ENCODE measurements around the gene EFNA4.

Gene EFNA4

GRCh38 chr1:155043301-155043702, 20.2 kb upstream of the EFNA4 start:
- Histone ChIP-seq H3K9me3 (ENCODE audit: control insufficient read depth, low read length) (no peaks in the 10 kb centered on the region), H3K4me1 (ENCODE audit: control insufficient read depth, insufficient read depth, low read length, poor library complexity, severe bottlenecking) (no peaks in the 10 kb centered on the region), H3K27ac (ENCODE audit: insufficient read depth, low read length, poor library complexity, severe bottlenecking) (no peak overlapping the region), H3K4me3 (ENCODE audit: insufficient read depth, low read depth, low read length, poor library complexity, severe bottlenecking) (no peak overlapping the region), H3K27me3 (replicated peaks; ENCODE audit: control insufficient read depth, insufficient read depth, low read length, poor library complexity, severe bottlenecking) (no peaks in the 10 kb centered on the region), H3K36me3 (ENCODE audit: control insufficient read depth, insufficient read depth, low read length) (no peaks in the 10 kb centered on the region)
- no peak for DNase-seq

DNA sequence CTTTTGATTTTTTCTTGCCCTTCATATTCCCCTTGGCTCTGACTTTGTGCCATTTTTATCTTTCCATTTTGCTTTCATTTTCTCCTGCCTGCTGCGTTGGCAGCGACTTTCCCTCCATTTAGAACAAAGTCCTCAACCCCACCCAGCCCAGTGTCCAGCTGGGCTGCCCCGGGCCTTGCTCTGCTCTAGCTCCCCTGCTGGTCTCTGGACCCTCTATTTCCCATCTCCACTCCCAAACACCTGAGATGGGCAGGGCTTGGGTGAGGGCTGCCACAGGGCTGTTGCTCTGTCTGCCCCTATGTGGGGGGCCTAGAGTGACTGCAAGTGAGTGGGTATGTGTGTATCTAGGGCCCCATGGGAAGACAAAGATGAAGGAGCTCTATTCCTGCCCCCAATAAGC, 19.7 kb upstream of the EFNA4 start:
- Histone ChIP-seq H3K4me3 (ENCODE audit: insufficient read depth, low read depth, low read length, poor library complexity, severe bottlenecking) (no peak overlapping the region), H3K4me1 (ENCODE audit: control insufficient read depth, insufficient read depth, low read length, poor library complexity, severe bottlenecking) (no peaks in the 10 kb centered on the region), H3K9me3 (ENCODE audit: control insufficient read depth, low read length) (no peaks in the 10 kb centered on the region), H3K27me3 (replicated peaks; ENCODE audit: control insufficient read depth, insufficient read depth, low read length, poor library complexity, severe bottlenecking) (no peaks in the 10 kb centered on the region), H3K27ac (ENCODE audit: insufficient read depth, low read length, poor library complexity, severe bottlenecking) (no peak overlapping the region), H3K36me3 (ENCODE audit: control insufficient read depth, insufficient read depth, low read length) (no peaks in the 10 kb centered on the region)
- no peak for DNase-seq

DNA sequence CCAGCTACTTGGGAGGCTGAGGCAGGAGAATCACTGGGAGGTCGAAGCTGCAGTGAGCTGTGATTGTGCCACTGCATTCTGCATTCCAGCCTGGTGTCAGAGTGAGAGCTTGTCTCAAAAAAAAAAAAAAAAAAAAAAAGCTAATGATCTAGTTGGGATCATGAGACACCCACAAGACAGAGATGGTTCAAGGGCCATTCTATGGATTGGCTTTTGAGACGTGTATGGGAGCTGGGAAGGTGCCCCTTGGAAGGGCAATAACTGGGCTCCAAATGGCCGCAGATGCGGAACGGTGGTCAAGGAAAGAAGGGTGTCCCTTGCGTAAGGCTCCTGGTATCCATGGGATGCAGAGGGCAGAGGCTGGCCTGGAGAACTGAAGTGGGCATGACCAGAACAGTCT, 19.2 kb upstream of the EFNA4 start:
- no peak for DNase-seq
- H3K36me3 ChIP-seq (ENCODE audit: control insufficient read depth, insufficient read depth, low read length): no peaks in the 10 kb centered on the region
- no peak overlapping the region for H3K27ac ChIP-seq (ENCODE audit: insufficient read depth, low read length, poor library complexity, severe bottlenecking)
- no peak overlapping the region for H3K4me3 ChIP-seq (ENCODE audit: insufficient read depth, low read depth, low read length, poor library complexity, severe bottlenecking)
- H3K27me3 ChIP-seq (replicated peaks; ENCODE audit: control insufficient read depth, insufficient read depth, low read length, poor library complexity, severe bottlenecking): no peaks in the 10 kb centered on the region
- no peaks in the 10 kb centered on the region for H3K4me1 ChIP-seq (ENCODE audit: control insufficient read depth, insufficient read depth, low read length, poor library complexity, severe bottlenecking)
- H3K9me3 ChIP-seq (ENCODE audit: control insufficient read depth, low read length): no peaks in the 10 kb centered on the region

DNA sequence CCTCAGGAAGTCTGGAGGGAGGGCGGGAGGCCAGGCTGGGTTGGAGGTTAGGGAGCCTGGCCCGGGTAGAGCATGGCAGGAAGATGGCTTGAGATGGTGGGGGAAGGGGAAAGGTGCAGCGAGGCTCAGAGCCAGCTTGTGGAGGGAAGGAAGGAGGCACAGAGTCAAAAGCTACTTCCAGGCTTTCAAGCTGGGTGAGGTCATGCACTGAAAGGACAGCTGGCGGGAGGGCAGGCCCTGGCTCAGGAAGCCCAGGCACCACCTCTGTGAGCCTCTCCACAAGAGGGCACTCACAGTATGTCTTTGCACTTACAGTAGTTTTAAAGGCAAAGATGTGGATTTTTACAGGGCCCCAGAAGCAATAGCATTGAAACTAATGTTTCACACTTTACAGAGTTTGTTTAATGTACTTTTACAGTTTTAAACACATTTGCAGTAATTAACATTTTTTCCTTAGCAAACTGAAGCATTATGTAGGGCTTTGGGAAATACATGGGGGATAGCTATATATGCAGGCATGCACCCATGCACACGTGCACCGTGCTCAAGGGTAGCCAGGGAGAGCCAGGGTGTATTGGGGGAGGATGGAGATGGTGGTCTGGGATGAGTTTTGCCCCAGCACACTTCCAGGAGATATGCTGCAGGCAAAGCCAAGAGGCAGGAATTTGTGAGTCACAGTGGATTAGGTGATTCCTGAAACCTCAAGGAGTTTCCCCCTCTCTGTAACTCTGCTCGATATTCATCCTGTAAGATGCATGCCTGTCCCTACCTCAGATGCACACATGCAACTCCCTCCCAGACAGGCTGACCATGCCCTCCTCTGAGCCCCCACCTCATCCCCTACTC, 18.5 kb upstream of the EFNA4 start:
- peak in 2 of 3 donors; percentile 28 to 49 for DNase-seq
- H3K9me3 ChIP-seq (ENCODE audit: control insufficient read depth, low read length): no peaks in the 10 kb centered on the region
- H3K27ac ChIP-seq (ENCODE audit: insufficient read depth, low read length, poor library complexity, severe bottlenecking): no peak overlapping the region
- no peak overlapping the region for H3K4me3 ChIP-seq (ENCODE audit: insufficient read depth, low read depth, low read length, poor library complexity, severe bottlenecking)
- H3K27me3 ChIP-seq (replicated peaks; ENCODE audit: control insufficient read depth, insufficient read depth, low read length, poor library complexity, severe bottlenecking): no peaks in the 10 kb centered on the region
- no peaks in the 10 kb centered on the region for H3K36me3 ChIP-seq (ENCODE audit: control insufficient read depth, insufficient read depth, low read length)
- H3K4me1 ChIP-seq (ENCODE audit: control insufficient read depth, insufficient read depth, low read length, poor library complexity, severe bottlenecking): peaks cover under 1% of the 10 kb centered on the region

DNA sequence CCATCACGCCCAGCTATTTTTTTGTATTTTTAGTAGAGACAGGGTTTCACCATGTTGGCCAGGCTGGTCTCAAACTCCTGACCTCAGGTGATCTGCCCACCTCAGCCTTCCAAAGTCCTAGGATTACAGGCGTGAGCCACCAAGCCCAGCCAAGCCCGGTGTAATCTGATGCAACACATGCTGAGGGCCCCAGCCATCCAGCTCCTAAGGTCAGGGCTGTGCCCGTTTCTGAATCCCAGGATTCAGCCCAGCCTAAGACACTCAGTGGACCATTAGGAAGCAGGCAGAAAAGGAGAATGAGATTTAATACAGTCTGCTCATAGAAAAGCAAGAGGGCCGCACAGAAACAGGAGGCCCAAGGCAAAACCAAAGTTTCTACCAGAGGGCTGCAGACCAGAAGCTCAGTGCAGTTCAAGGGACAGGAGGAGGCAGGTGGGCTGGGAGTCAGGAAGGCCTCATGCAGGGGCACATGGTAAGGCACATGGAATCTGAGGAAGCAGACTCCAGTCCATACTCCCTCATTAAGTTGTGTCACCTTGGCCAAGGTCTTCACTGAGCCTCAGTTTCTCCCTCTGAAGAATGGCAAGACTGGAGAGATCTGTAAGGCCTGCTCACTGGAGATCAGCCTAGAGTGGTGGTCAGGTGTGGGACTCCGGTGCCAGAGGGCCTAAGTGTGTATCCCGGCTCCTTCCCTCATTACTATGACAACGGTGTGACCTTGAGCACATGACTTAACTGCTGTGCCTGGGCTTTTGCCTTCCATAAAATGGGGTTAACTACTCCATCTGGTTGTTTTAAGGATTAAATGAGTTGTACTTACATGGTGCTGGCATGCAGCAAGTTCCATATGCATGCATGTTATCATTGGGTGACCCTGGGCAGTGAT, 14.8 kb upstream of the EFNA4 start:
- Histone ChIP-seq H3K9me3 (ENCODE audit: control insufficient read depth, low read length) (no peaks in the 10 kb centered on the region), H3K36me3 (ENCODE audit: control insufficient read depth, insufficient read depth, low read length) (no peaks in the 10 kb centered on the region), H3K27me3 (replicated peaks; ENCODE audit: control insufficient read depth, insufficient read depth, low read length, poor library complexity, severe bottlenecking) (no peaks in the 10 kb centered on the region), H3K27ac (ENCODE audit: insufficient read depth, low read length, poor library complexity, severe bottlenecking) (no peak overlapping the region), H3K4me3 (ENCODE audit: insufficient read depth, low read depth, low read length, poor library complexity, severe bottlenecking) (no peak overlapping the region), H3K4me1 (ENCODE audit: control insufficient read depth, insufficient read depth, low read length, poor library complexity, severe bottlenecking) (peaks cover 25% of the 10 kb centered on the region)
- no peak for DNase-seq

- Histone ChIP-seq H3K27ac (ENCODE audit: insufficient read depth, low read length, poor library complexity, severe bottlenecking) (peak overlapping the region; percentile 71), H3K9me3 (ENCODE audit: control insufficient read depth, low read length) (no peaks in the 10 kb centered on the region), H3K4me3 (ENCODE audit: insufficient read depth, low read depth, low read length, poor library complexity, severe bottlenecking) (peak overlapping the region; percentile 92), H3K36me3 (ENCODE audit: control insufficient read depth, insufficient read depth, low read length) (no peaks in the 10 kb centered on the region), H3K4me1 (ENCODE audit: control insufficient read depth, insufficient read depth, low read length, poor library complexity, severe bottlenecking) (peaks cover 25% of the 10 kb centered on the region), H3K27me3 (replicated peaks; ENCODE audit: control insufficient read depth, insufficient read depth, low read length, poor library complexity, severe bottlenecking) (no peaks in the 10 kb centered on the region)
- DNase-seq: no peak
Measured at GRCh38 chr1:155049651-155050559, 13.6 kb upstream of the EFNA4 start.

DNA sequence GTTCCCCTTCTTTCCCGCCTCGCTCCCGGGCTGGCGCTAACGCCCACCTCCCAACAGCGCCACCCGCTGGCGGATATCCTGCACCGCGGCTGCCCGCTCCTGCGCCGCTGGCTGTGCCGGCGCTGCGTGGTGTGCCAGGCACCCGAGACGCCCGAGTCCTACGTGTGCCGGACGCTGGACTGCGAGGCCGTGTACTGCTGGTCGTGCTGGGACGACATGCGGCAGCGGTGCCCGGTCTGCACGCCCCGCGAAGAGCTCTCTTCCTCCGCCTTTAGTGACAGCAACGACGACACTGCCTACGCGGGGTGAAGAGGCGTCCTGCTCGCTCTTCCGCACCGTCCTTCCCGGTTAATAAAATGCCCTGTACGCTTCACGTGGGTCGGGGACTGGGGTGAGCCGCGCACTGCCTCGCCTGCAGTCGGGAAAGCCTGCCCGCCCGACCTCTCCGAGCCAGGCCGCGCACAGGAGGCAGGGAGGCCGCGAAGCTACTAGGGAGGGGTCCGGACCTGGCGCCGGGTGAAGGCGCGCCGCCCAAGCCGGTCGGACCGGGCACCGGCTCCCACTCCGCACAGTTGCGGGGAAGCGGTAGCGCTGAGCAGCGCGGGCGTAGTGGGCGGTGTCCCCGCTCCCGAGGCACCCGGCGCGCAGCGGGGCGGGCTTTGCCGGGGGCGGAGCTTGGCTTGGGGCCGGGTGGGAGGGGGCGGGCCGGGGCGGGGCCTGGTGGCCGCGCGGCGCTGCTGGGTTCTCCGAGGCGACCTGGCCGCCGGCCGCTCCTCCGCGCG, 12.8 kb upstream of the EFNA4 start, which contains the start of gene ADAM15:
ADAM15 (plus strand) TSS at position 757 of the 782 bp plus-strand sequence. CDS start 71 bp downstream, outside the sequence.
- H3K9me3 ChIP-seq (ENCODE audit: control insufficient read depth, low read length): no peaks in the 10 kb centered on the region
- H3K27ac ChIP-seq (ENCODE audit: insufficient read depth, low read length, poor library complexity, severe bottlenecking): peak within 1 kb of the TSS; percentile 71
- no peaks in the 10 kb centered on the region for H3K27me3 ChIP-seq (replicated peaks; ENCODE audit: control insufficient read depth, insufficient read depth, low read length, poor library complexity, severe bottlenecking)
- no peaks in the 10 kb centered on the region for H3K36me3 ChIP-seq (ENCODE audit: control insufficient read depth, insufficient read depth, low read length)
- DNase-seq: peak; percentile 71 to 78 (median 77)
- H3K4me1 ChIP-seq (ENCODE audit: control insufficient read depth, insufficient read depth, low read length, poor library complexity, severe bottlenecking): peaks cover 25% of the 10 kb centered on the region
- H3K4me3 ChIP-seq (ENCODE audit: insufficient read depth, low read depth, low read length, poor library complexity, severe bottlenecking): peak within 1 kb of the TSS; percentile 92

- Histone ChIP-seq H3K4me1 (ENCODE audit: control insufficient read depth, insufficient read depth, low read length, poor library complexity, severe bottlenecking) (peaks cover 25% of the 10 kb centered on the region), H3K27ac (ENCODE audit: insufficient read depth, low read length, poor library complexity, severe bottlenecking) (peak overlapping the region; percentile 61)
- DNase-seq: no peak
Measured at GRCh38 chr1:155051342-155051776, 12.2 kb upstream of the EFNA4 start.

More at GRCh38 chr1:155051342-155051776, 12.2 kb upstream of the EFNA4 start:
- Histone ChIP-seq H3K9me3 (ENCODE audit: control insufficient read depth, low read length) (no peaks in the 10 kb centered on the region), H3K4me3 (ENCODE audit: insufficient read depth, low read depth, low read length, poor library complexity, severe bottlenecking) (peak overlapping the region; percentile 90), H3K27me3 (replicated peaks; ENCODE audit: control insufficient read depth, insufficient read depth, low read length, poor library complexity, severe bottlenecking) (no peaks in the 10 kb centered on the region), H3K36me3 (ENCODE audit: control insufficient read depth, insufficient read depth, low read length) (peaks cover 3% of the 10 kb centered on the region)

Data from effector memory CD4-positive, alpha-beta T cell (primary cell).